OCI-LY3 (cell line): ENCODE results near the gene SIPA1.

Source experiments
- H2AFZ ChIP-seq: fragments of 200-600, 300-600 bp; shearing (Covaris generic); 2 replicates; pipeline ENCODE4 v1.6.0; 2014; ENCODE audit warnings: antibody characterized with exemption, low read depth, low read length
- H3K27ac ChIP-seq: fragments of 200-600, 300-600 bp; sonication (generic); 2 replicates; pipeline ENCODE4 v1.5.1; 2014; ENCODE audit warnings: mild to moderate bottlenecking, low read length, moderate library complexity, mixed read lengths
- H3K27me3 ChIP-seq: fragments of 200-600, 300-600 bp; sonication (generic); 2 replicates; pipeline ENCODE4 v1.6.1; 2014; ENCODE audit warnings: low read depth, low read length, mixed read lengths
- H3K36me3 ChIP-seq: fragments of 200-600, 300-600 bp; sonication (generic); replicated peaks from 2 replicates; pipeline ENCODE3; 2014; ENCODE audit warnings: low read depth, low read length, mixed read lengths
- H3K4me1 ChIP-seq: fragments of 300-600, 200-600 bp; sonication (generic); 2 replicates; pipeline ENCODE4 v1.6.1; 2014; ENCODE audit warnings: low read length, mixed read lengths
- H3K4me2 ChIP-seq: fragments of 200-600, 300-600 bp; sonication (generic); 2 replicates; pipeline ENCODE4 v1.6.1; 2014; ENCODE audit warnings: low read length, mixed read lengths
- H3K4me3 ChIP-seq: fragments of 300-600, 200-600 bp; sonication (generic); 2 replicates; pipeline ENCODE4 v1.5.1; 2014; ENCODE audit warnings: antibody characterized with exemption, mild to moderate bottlenecking, low read length, moderate library complexity
- H3K79me2 ChIP-seq: fragments of 300-600, 200-600 bp; shearing (Covaris generic); 2 replicates; pipeline ENCODE4 v1.6.1; 2014; ENCODE audit warnings: mild to moderate bottlenecking, low read length, mixed read lengths
- H3K9ac ChIP-seq: fragments of 300-600, 200-600 bp; shearing (Covaris generic); 2 replicates; pipeline ENCODE4 v1.6.0; 2014; ENCODE audit warnings: mild to moderate bottlenecking, low read length, moderate library complexity
- H3K9me3 ChIP-seq: fragments of 200-600, 300-600 bp; shearing (Covaris generic); 2 replicates; pipeline ENCODE4 v1.6.1; 2014; ENCODE audit warnings: low read length, mixed read lengths; ENCODE audit not compliant: insufficient read depth
- H4K20me1 ChIP-seq: fragments of 200-600, 300-600 bp; sonication (generic); 2 replicates; pipeline ENCODE4 v1.6.1; 2016; ENCODE audit warnings: low read length, mixed read lengths; ENCODE audit not compliant: insufficient read depth
- EZH2phosphoT487 ChIP-seq: fragments of 200-600 bp; shearing (Covaris generic); IDR thresholded peaks from 2 replicates; pipeline ENCODE4 v1.6.1; 2018; ENCODE audit warnings: antibody characterized with exemption, mixed run types, low read depth
- TF ChIP-seq, protein P1 (sequence below): fragments of 200-600, 300-600 bp; sonication (generic); IDR thresholded peaks from 2 replicates; pipeline ENCODE4 v1.5.1; 2014; ENCODE audit warnings: antibody characterized with exemption, low read length, low read depth

The SIPA1 gene

GRCh38 chr11:65606876-65607613, 30.9 kb upstream of the SIPA1 start:
- peaks cover 17% of the 10 kb centered on the region for H3K79me2 ChIP-seq
- no peak overlapping the region for H3K4me2 ChIP-seq
- H4K20me1 ChIP-seq, result peaks cover 4% of the 10 kb centered on the region
- TF ChIP-seq EZH2phosphoT487, result no peak
- TF ChIP-seq, protein P1, sequence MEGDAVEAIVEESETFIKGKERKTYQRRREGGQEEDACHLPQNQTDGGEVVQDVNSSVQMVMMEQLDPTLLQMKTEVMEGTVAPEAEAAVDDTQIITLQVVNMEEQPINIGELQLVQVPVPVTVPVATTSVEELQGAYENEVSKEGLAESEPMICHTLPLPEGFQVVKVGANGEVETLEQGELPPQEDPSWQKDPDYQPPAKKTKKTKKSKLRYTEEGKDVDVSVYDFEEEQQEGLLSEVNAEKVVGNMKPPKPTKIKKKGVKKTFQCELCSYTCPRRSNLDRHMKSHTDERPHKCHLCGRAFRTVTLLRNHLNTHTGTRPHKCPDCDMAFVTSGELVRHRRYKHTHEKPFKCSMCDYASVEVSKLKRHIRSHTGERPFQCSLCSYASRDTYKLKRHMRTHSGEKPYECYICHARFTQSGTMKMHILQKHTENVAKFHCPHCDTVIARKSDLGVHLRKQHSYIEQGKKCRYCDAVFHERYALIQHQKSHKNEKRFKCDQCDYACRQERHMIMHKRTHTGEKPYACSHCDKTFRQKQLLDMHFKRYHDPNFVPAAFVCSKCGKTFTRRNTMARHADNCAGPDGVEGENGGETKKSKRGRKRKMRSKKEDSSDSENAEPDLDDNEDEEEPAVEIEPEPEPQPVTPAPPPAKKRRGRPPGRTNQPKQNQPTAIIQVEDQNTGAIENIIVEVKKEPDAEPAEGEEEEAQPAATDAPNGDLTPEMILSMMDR, result no peak
- H3K9ac ChIP-seq, result no peak overlapping the region
- H3K27me3 ChIP-seq, result no peaks in the 10 kb centered on the region
- no peaks in the 10 kb centered on the region; the same call in 1 of the 2 replicates for H3K4me1 ChIP-seq
- H2AFZ ChIP-seq, result no peak overlapping the region
- H3K36me3 ChIP-seq, result peaks cover 49% of the 10 kb centered on the region
- H3K27ac ChIP-seq, result no peak overlapping the region
- H3K9me3 ChIP-seq, result no peaks in the 10 kb centered on the region
- H3K4me3 ChIP-seq, result no peak overlapping the region

DNA sequence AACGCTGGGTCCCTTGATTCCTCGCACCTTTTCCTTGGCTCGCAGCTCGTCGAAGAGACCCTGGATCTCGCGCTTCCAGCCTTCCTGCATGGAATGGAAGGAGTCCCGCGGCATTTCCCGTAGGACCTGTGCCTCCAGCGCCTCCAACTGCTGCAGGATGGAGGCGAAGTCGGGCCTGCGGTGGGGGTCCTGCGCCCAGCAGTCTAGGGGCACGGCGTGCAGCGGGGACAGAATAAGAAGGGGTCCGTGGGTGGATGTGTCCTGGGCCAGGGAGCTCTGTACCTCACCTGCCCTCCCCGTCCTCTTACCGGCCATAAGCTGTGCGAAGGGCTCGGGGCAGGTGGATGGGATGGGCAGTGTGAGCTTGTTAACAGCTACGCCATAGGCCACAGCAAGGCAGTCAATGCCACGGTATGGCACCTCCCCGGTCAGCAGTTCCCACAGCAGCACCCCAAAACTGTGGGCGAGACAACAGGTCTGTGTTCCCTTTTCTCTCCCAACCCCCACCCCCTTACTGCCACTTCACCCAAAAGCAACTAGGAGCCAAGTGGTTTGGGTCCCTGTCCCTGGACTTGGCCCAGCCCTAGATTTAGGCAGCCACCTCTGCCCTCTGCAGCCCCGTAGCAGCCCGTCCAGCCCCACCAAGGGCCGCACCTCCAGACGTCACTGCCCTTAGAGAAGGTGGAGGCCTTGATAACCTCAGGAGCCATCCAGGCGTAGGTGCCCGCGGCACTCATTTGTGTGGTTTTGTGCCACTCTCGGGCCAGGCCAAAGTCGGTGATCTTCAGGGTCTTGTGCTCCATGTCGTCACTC, 30.1 kb upstream of the SIPA1 start:
- Histone ChIP-seq H3K9me3 (no peaks in the 10 kb centered on the region), H3K27me3 (no peaks in the 10 kb centered on the region), H3K27ac (no peak overlapping the region), H2AFZ (no peak overlapping the region), H3K36me3 (peaks cover 49% of the 10 kb centered on the region), H4K20me1 (peaks cover 4% of the 10 kb centered on the region), H3K9ac (no peak overlapping the region), H3K79me2 (peaks cover 24% of the 10 kb centered on the region), H3K4me1 (peaks cover 6% of the 10 kb centered on the region; the same call in 1 of the 2 replicates), H3K4me2 (no peak overlapping the region), H3K4me3 (no peak overlapping the region)
- TF ChIP-seq, protein P1, result no peak
- no peak for TF ChIP-seq EZH2phosphoT487

DNA sequence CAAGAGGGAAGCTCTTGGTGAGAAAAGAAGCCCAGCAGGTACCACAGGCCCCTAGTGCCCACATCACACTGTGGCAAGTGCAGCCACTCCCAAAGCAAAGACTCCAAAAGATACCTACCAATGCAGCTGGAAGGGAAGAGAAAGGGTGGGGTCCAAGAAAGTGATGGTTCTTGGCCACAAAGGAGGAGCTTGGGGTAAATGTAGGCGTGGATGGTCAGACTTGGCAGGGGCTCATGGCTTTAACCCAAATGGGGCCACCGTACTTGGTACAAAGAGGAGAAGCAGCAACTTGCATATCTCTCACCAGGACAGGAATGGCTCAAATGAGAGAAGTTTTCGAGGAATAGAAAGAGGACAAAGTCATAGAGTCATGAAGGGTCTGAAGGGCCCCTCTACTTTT, 28.7 kb upstream of the SIPA1 start:
- Histone ChIP-seq H3K36me3 (peaks cover 42% of the 10 kb centered on the region), H3K4me1 (peaks cover 13% of the 10 kb centered on the region)

More for the DNA sequence above, 28.7 kb upstream of the SIPA1 start:
- no peak for TF ChIP-seq EZH2phosphoT487
- TF ChIP-seq, protein P1, result no peak
- Histone ChIP-seq H3K79me2 (peaks cover 39% of the 10 kb centered on the region), H3K9me3 (no peaks in the 10 kb centered on the region), H2AFZ (no peak overlapping the region), H3K27me3 (no peaks in the 10 kb centered on the region), H3K4me2 (no peak overlapping the region), H3K9ac (no peak overlapping the region), H4K20me1 (peaks cover 4% of the 10 kb centered on the region), H3K4me3 (no peak overlapping the region), H3K27ac (no peak overlapping the region)
